HL-60 (cell line): Measurements from ENCODE around the gene ARL11.
"Not testable (repeated sequence)": the region's sequence is repeated elsewhere in the genome, so short reads cannot be mapped to it uniquely, and the experiment has no call there.

Source experiments
- DNase-seq, 2 experiments: peaks; one replicate each; pipeline ENCODE4 v3.0.0-alpha.2; 2010 to 2020; ENCODE audit warnings: low read depth in 1 of 2, low spot score in 1 of 2
- H3K27ac ChIP-seq: fragments of 250-450 bp; sonication (Bioruptor Pico); replicated peaks from 2 replicates; pipeline ENCODE4 v1.5.1; 2020; ENCODE audit warnings: mild to moderate bottlenecking, moderate library complexity
- H3K27me3 ChIP-seq: fragments of 250-450 bp; sonication (Bioruptor Pico); 2 replicates; pipeline ENCODE4 v1.5.1; 2021; ENCODE audit warnings: mild to moderate bottlenecking, moderate library complexity; ENCODE audit not compliant: insufficient read depth, poor library complexity, severe bottlenecking
- H3K4me3 ChIP-seq: replicated peaks from 2 replicates; pipeline ENCODE4 v1.5.1; 2011; ENCODE audit warnings: mild to moderate bottlenecking, control low read depth, low read length; ENCODE audit not compliant: insufficient read depth
- GABPA ChIP-seq: IDR thresholded peaks from 2 replicates; pipeline ENCODE4 v1.6.1; 2012; ENCODE audit warnings: low read depth
- POLR2AphosphoS5 ChIP-seq: IDR thresholded peaks from 2 replicates; pipeline ENCODE4 v1.6.1; 2012; ENCODE audit warnings: low read depth
- SPI1 ChIP-seq: IDR thresholded peaks from 2 replicates; pipeline ENCODE4 v1.6.1; 2012; ENCODE audit warnings: low read depth, mild to moderate bottlenecking, borderline replicate concordance
- TF ChIP-seq, protein P1 (sequence below): IDR thresholded peaks from one replicate; pipeline ENCODE4 v1.5.1; 2011; ENCODE audit warnings: low read length, control low read depth, inconsistent platforms; ENCODE audit not compliant: insufficient read depth
- TF ChIP-seq, protein P2 (sequence below): IDR thresholded peaks from 2 replicates; pipeline ENCODE4 v1.6.1; 2012; ENCODE audit warnings: low read depth; ENCODE audit not compliant: insufficient replicate concordance

Gene ARL11

DNA sequence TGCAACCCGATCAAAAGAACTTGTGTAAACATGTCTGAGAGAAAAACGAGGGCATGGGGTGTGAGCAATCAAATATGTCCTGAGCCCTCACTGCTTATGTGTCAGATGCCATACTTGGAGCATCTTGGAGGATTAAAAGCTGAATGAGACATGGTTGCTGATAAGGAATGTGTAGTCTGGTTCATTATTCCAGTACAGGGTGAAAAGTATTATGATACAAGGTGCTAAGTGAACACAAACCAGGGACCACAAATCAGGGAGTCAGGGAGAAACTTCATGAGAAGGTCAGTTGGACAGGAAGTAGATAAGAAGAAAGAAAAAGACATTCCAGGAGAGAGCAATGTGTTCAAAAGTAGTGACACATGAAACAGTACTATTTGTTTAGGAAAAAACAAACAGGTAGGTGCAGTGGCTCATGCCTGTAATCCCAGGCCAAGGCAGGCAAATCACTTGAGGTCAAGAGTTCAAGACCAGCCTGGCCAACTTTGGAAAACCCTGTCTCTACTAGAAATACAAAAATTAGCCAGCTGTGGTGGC is 40.9 kb upstream of the ARL11 start:
- TF ChIP-seq, protein P1, sequence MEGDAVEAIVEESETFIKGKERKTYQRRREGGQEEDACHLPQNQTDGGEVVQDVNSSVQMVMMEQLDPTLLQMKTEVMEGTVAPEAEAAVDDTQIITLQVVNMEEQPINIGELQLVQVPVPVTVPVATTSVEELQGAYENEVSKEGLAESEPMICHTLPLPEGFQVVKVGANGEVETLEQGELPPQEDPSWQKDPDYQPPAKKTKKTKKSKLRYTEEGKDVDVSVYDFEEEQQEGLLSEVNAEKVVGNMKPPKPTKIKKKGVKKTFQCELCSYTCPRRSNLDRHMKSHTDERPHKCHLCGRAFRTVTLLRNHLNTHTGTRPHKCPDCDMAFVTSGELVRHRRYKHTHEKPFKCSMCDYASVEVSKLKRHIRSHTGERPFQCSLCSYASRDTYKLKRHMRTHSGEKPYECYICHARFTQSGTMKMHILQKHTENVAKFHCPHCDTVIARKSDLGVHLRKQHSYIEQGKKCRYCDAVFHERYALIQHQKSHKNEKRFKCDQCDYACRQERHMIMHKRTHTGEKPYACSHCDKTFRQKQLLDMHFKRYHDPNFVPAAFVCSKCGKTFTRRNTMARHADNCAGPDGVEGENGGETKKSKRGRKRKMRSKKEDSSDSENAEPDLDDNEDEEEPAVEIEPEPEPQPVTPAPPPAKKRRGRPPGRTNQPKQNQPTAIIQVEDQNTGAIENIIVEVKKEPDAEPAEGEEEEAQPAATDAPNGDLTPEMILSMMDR, result no peak
- TF ChIP-seq POLR2AphosphoS5, result no peak
- TF ChIP-seq, protein P2, sequence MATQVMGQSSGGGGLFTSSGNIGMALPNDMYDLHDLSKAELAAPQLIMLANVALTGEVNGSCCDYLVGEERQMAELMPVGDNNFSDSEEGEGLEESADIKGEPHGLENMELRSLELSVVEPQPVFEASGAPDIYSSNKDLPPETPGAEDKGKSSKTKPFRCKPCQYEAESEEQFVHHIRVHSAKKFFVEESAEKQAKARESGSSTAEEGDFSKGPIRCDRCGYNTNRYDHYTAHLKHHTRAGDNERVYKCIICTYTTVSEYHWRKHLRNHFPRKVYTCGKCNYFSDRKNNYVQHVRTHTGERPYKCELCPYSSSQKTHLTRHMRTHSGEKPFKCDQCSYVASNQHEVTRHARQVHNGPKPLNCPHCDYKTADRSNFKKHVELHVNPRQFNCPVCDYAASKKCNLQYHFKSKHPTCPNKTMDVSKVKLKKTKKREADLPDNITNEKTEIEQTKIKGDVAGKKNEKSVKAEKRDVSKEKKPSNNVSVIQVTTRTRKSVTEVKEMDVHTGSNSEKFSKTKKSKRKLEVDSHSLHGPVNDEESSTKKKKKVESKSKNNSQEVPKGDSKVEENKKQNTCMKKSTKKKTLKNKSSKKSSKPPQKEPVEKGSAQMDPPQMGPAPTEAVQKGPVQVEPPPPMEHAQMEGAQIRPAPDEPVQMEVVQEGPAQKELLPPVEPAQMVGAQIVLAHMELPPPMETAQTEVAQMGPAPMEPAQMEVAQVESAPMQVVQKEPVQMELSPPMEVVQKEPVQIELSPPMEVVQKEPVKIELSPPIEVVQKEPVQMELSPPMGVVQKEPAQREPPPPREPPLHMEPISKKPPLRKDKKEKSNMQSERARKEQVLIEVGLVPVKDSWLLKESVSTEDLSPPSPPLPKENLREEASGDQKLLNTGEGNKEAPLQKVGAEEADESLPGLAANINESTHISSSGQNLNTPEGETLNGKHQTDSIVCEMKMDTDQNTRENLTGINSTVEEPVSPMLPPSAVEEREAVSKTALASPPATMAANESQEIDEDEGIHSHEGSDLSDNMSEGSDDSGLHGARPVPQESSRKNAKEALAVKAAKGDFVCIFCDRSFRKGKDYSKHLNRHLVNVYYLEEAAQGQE, result no peak
- TF ChIP-seq SPI1, result no peak
- TF ChIP-seq GABPA, result no peak
- Histone ChIP-seq H3K4me3 (no peak overlapping the region), H3K27ac (no peak overlapping the region), H3K27me3 (no peaks in the 10 kb centered on the region)
- DNase-seq, result no peak

DNA sequence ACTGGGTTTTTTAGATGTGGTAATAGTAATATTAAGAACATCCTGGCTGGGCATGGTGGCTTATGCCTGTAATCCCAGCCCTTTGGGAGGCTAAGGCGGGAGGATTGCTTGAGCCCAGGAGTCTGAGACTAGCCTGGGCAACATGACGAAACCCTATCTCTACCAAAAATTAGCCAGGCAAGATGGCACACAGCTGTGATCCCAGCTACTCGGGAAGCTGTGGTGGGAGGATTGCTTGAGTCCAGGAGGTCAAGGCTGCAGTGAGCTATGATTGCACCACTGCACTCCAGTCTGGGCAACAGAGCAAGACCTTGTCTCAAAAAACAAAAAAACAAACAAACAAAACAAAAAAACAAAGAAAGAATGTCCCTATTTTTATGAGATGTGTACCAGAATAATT is 37.6 kb upstream of the ARL11 start:
- not testable (repeated sequence) for H3K27me3 ChIP-seq, DNase-seq, H3K27ac ChIP-seq, H3K4me3 ChIP-seq

DNA sequence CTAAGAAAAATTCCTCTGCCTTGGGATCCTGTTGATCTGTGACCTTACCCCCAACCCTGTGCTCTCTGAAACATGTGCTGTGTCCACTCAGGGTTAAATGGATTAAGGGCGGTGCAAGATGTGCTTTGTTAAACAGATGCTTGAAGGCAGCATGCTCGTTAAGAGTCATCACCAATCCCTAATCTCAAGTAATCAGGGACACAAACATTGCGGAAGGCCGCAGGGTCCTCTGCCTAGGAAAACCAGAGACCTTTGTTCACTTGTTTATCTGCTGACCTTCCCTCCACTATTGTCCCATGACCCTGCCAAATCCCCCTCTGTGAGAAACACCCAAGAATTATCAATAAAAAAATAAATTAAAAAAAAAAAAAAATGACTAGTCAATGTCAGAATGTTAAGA is 34.4 kb upstream of the ARL11 start:
- H3K27ac ChIP-seq, H3K4me3 ChIP-seq, DNase-seq, H3K27me3 ChIP-seq: not testable (repeated sequence)

DNA sequence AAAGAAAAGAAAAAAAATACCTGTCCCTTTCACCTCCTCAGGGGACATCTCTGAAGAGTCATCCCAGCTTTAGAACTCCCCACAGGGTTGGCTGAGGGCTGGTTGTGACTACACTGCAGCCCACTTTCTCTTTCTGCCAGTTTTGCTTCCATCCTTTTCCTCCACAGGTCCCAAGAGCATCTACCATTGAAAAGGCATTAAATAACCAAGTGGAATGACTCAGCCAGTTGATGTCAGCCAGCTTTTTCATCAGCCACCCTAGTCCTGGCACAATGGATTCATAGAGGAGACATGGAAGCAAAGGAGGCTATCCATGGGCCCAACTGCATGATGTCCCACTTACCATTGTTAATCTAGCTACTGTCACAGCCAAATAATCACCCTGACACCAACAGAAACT is 33.7 kb upstream of the ARL11 start:
- Histone ChIP-seq H3K27ac (no peak overlapping the region), H3K27me3 (no peaks in the 10 kb centered on the region), H3K4me3 (no peak overlapping the region)
- DNase-seq, result no peak
- TF ChIP-seq POLR2AphosphoS5 (no peak), SPI1 (no peak), GABPA (no peak)
- TF ChIP-seq, protein P1, result no peak
- TF ChIP-seq, protein P2, result no peak

DNA sequence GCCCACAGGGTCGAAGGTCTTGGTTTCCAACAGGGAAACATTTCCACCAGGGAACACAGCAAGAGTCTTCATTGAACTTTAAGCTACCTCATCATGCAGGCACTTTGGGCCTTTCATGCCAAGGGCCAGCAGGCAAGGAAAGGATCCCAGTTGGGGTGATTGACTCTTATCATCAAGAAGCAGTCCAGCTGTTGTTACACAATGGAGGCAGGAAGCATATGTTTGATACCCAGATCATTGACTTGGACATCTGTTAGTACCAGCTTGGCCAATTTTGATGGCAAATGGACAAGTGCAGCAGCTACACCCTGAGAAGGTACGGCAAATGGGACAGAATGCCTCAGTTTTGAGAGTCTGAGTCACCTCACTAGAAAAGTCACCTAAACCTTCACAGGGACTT is 32.1 kb upstream of the ARL11 start:
- no peak overlapping the region for H3K27ac ChIP-seq
- TF ChIP-seq SPI1 (no peak), POLR2AphosphoS5 (no peak)
- H3K27me3 ChIP-seq, result no peaks in the 10 kb centered on the region
- H3K4me3 ChIP-seq, result no peak overlapping the region
- no peak for DNase-seq
